Prostate gland (tissue), 2 donors: ENCODE results near the gene TSPAN18.

ENCODE experiments used
- POLR2AphosphoS5 ChIP-seq: sonication (generic); formaldehyde crosslinking; IDR thresholded peaks from one replicate; pipeline ENCODE4 v1.6.1; 2017; ENCODE audit warnings: antibody characterized with exemption
- TF ChIP-seq, protein P1 (sequence below), 4 experiments: fragments of 200-600 bp in 2 of 4; fragments of 450-650 bp in 2 of 4; sonication (generic) in 2 of 4; IDR thresholded peaks; 1 replicate in 3 of 4; 2 replicates in 1 of 4; pipeline ENCODE4 v1.5.1; 2016 to 2019; ENCODE audit warnings: antibody characterized with exemption in 4 of 4, mild to moderate bottlenecking in 2 of 4, moderate library complexity in 2 of 4

DNA sequence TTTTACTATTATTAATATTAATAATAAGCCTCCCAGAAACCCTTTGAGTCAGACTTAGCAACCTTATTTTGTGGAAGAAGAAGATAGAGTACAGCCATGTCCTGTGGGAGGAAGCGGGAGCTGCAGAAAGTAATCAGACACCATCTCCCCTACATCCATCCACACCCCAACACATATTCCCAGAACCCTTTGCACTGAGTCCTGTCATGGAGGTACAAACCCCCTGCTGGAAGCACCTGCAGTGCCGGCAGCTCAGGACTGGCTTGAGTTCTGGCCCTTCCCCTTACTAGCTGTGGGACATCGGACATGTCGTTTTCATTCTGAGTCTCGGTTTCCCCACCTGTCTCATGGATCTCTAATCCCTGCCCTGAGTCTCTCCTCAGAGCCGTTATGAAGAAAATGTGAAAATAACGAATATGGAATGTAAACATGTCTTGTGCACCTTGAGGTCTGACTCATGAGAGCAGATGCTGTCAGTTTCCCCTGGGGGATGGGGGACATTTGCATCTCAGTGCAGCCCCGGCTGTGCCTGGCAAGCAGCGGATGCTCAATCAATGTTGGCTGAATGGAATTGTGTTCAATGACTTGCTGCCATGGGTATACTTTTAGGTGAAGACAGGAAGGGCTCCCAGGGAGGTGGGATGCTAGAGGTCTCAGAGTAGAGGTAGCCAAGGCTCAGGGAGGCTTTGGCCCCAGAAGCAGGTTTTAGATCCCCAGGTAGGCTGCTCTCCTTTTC is 178.5 kb downstream of the TSPAN18 start:
- TF ChIP-seq, protein P1, sequence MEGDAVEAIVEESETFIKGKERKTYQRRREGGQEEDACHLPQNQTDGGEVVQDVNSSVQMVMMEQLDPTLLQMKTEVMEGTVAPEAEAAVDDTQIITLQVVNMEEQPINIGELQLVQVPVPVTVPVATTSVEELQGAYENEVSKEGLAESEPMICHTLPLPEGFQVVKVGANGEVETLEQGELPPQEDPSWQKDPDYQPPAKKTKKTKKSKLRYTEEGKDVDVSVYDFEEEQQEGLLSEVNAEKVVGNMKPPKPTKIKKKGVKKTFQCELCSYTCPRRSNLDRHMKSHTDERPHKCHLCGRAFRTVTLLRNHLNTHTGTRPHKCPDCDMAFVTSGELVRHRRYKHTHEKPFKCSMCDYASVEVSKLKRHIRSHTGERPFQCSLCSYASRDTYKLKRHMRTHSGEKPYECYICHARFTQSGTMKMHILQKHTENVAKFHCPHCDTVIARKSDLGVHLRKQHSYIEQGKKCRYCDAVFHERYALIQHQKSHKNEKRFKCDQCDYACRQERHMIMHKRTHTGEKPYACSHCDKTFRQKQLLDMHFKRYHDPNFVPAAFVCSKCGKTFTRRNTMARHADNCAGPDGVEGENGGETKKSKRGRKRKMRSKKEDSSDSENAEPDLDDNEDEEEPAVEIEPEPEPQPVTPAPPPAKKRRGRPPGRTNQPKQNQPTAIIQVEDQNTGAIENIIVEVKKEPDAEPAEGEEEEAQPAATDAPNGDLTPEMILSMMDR (IDR thresholded peaks at IDR 0.05), result no peak
- TF ChIP-seq POLR2AphosphoS5, result no peak
